GM12878 (cell line): ENCODE data around the gene XRCC2. TPM values are rescaled to one million over a fixed set of nuclear protein-coding genes. Genes with fewer than 3 reads are reported as not detected.
"Not testable (repeated sequence)": the region's sequence is repeated elsewhere in the genome, so short reads cannot be mapped to it uniquely, and the experiment has no call there.

Source experiments
- ATAC-seq: fragments of 200-7000 bp; cut with Tn5 transposase; 3 replicates; pipeline ENCODE4 v1.9.1; 2020; ENCODE audit warnings: mild to moderate bottlenecking, moderate library complexity
- BruUV-seq: library from RNA; stranded (reverse); fragments of 400-500 nt; replicated peaks from 2 replicates; lab custom pipeline; 2021; lab: Mats Ljungman, UMichigan
- CTCF ChIA-PET: fragments of 300-600 bp; sonication (Branson Sonifier 250); formaldehyde crosslinking; extraction: SDS; loops from one replicate; lab custom pipeline; 2021; ENCODE audit warnings: inconsistent platforms; lab: Yijun Ruan, JAX
- POLR2A ChIA-PET: fragments of 350-600 bp; formaldehyde crosslinking; extraction: SDS; loops from one replicate; lab custom pipeline; 2021; ENCODE audit warnings: inconsistent platforms; lab: Charles Lee
- RAD21 ChIA-PET: fragments of 300-600 bp; sonication (Branson Sonifier 250); formaldehyde crosslinking; loops from one replicate; lab custom pipeline; 2023; ENCODE audit warnings: antibody characterized with exemption; ENCODE audit not compliant: unreplicated experiment; lab: Charles Lee
- SMC1A ChIA-PET: fragments of 300-600 bp; sonication (Branson Sonifier 250); formaldehyde crosslinking; loops from one replicate; lab custom pipeline; 2023; ENCODE audit not compliant: unreplicated experiment, uncharacterized antibody; lab: Charles Lee
- DNase-seq: peaks from one replicate; pipeline ENCODE4 v3.0.0-alpha.2; 2011; ENCODE audit warnings: low read depth, low spot score
- FAIRE-seq: peaks from 3 replicates; lab custom pipeline; 2011; peaks lifted over from hg19 to GRCh38; lab: Jason Lieb, UNC
- H2AFZ ChIP-seq: 2 replicates; pipeline ENCODE4 v1.6.0; 2011; ENCODE audit warnings: low read depth, low read length, control low read depth; ENCODE audit not compliant: control insufficient read depth
- H3K27ac ChIP-seq: 2 replicates; pipeline ENCODE4 v1.5.1; 2011; ENCODE audit warnings: control low read depth; ENCODE audit not compliant: control insufficient read depth, insufficient read depth
- H3K27me3 ChIP-seq, 2 experiments: replicated peaks in 1 of 2; 2 replicates each; pipeline versions ENCODE4 v1.6.0 to v1.6.1; 2011; ENCODE audit warnings: low read length in 1 of 2; ENCODE audit not compliant: control insufficient read depth in 2 of 2, insufficient read depth in 2 of 2
- H3K36me3 ChIP-seq, 2 experiments: 2 replicates each; pipeline ENCODE4 v1.5.1; 2011; ENCODE audit warnings: low read length in 1 of 2; ENCODE audit not compliant: control insufficient read depth in 2 of 2, insufficient read depth in 2 of 2
- H3K4me1 ChIP-seq: 2 replicates; pipeline ENCODE4 v1.6.1; 2011; ENCODE audit warnings: mild to moderate bottlenecking, low read length, moderate library complexity, mixed read lengths; ENCODE audit not compliant: control insufficient read depth, insufficient read depth
- H3K4me2 ChIP-seq: 2 replicates; pipeline ENCODE4 v1.6.0; 2011; ENCODE audit warnings: control low read depth; ENCODE audit not compliant: control insufficient read depth, insufficient read depth
- H3K4me3 ChIP-seq: fragments of 200-600 bp; sonication (generic); 2 replicates; pipeline ENCODE4 v1.5.1; 2016
- H3K79me2 ChIP-seq: 2 replicates; pipeline ENCODE4 v1.6.0; 2011; ENCODE audit warnings: low read length; ENCODE audit not compliant: control insufficient read depth, insufficient read depth
- H3K9ac ChIP-seq: 2 replicates; pipeline ENCODE4 v1.8.0; 2011; ENCODE audit warnings: low read length, control low read depth, mixed read lengths; ENCODE audit not compliant: control insufficient read depth, insufficient read depth
- H3K9me3 ChIP-seq: replicated peaks from 3 replicates; pipeline ENCODE4 v1.5.1; 2011; ENCODE audit warnings: mild to moderate bottlenecking, low read length; ENCODE audit not compliant: control insufficient read depth, insufficient read depth
- H4K20me1 ChIP-seq: 2 replicates; pipeline ENCODE4 v1.6.0; 2011; ENCODE audit not compliant: control insufficient read depth, insufficient read depth
- CREM ChIP-seq: IDR thresholded peaks from 2 replicates; pipeline ENCODE4 v1.6.1; 2014; ENCODE audit warnings: antibody characterized with exemption, low read depth
- NRF1 ChIP-seq: conservative IDR thresholded peaks from 2 replicates; pipeline ENCODE4 v1.6.1; 2011; ENCODE audit warnings: mild to moderate bottlenecking, low read depth, low read length, improper control_type of control experiment
- whole genome bisulfite sequencing: methylation state at CpG from one replicate; pipeline ENCODE4 v1.1.6; 2016; ENCODE audit warnings: low lambda C conversion rate; ENCODE audit not compliant: insufficient replicate concordance, insufficient coverage; ENCODE audit errors: missing lambda C conversion rate; 5-methylcytosine and 5-hydroxymethylcytosine counted together
- in situ Hi-C: fragments of 300-500 bp; cut with MboI; formaldehyde crosslinking; loops from 9 replicates; pipeline ENCODE4 v1.14.3; 2018; ENCODE audit warnings: mixed read lengths
- intact Hi-C: fragments of 100-400 bp; cut with micrococcal nuclease; formaldehyde crosslinking; loops from one replicate; pipeline ENCODE4 v1.14.2; 2022; ENCODE audit not compliant: unreplicated experiment
- polyA plus RNA-seq, 11 experiments: library from polyadenylated mRNA; depleted of rRNA in 4 of 11; unstranded in 6 of 11; stranded (reverse) in 5 of 11; fragments of >200 nt; fragmentation: Nextera tagmentation in 4 of 11; fragmentation: Illumina TruSeq in 1 of 11; extraction: Ambion mirVana in 4 of 11; extraction: Trizol in 1 of 11; gene quantifications; 1 replicate in 1 of 11; 2 replicates in 10 of 11; pipeline versions ENCODE4 v1.2.1 to v1.2.3, GENCODE V29; 2011 to 2016; ENCODE audit warnings: inconsistent platforms in 2 of 11, missing spikeins in 2 of 11, low read depth in 1 of 11
- total RNA-seq, 4 experiments: library from RNA; depleted of rRNA in 3 of 4; stranded (reverse); fragments of >200 nt in 3 of 4; fragmentation: Illumina TruSeq in 1 of 4; extraction: Trizol in 1 of 4; gene quantifications; 2 replicates each; pipeline versions ENCODE4 v1.2.1 to v1.2.3, GENCODE V29; 2013 to 2021
- TF ChIP-seq, protein P1 (sequence below): fragments of 150-350 bp; IDR thresholded peaks from 2 replicates; pipeline ENCODE4 v1.6.1; 2014; ENCODE audit warnings: mild to moderate bottlenecking, low read depth, low read length

XRCC2 gene
- total and polyA plus RNA-seq, 10 of the 15 experiments (the other 5 are each of a cell fraction or from before 2014, with no cell fraction given): 4.8 to 21.4 (median 13.9) TPM

DNA sequence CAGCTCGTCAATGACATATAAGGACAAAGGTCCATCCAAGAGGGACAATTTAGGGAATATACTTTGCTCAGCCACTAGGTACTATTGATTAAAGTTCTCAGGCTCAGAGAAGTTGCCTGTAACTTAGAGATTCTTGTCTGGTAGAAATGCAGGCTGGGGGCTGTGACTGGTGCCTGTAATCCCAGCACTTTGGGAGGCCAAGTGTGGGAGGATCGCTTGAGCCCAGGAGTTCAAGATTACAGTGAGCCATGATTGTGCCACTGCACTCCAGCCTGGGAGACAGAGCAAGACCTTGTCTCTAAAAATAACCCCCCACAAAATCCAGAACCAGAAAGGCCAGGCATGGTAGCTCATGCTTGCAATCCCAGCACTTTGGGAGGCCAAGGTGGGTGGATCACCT is 47.4 kb upstream of the XRCC2 start (continued):
- TF ChIP-seq CREM: no peak
- no peak for TF ChIP-seq NRF1
- TF ChIP-seq, protein P1, sequence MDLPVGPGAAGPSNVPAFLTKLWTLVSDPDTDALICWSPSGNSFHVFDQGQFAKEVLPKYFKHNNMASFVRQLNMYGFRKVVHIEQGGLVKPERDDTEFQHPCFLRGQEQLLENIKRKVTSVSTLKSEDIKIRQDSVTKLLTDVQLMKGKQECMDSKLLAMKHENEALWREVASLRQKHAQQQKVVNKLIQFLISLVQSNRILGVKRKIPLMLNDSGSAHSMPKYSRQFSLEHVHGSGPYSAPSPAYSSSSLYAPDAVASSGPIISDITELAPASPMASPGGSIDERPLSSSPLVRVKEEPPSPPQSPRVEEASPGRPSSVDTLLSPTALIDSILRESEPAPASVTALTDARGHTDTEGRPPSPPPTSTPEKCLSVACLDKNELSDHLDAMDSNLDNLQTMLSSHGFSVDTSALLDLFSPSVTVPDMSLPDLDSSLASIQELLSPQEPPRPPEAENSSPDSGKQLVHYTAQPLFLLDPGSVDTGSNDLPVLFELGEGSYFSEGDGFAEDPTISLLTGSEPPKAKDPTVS: no peak

DNA sequence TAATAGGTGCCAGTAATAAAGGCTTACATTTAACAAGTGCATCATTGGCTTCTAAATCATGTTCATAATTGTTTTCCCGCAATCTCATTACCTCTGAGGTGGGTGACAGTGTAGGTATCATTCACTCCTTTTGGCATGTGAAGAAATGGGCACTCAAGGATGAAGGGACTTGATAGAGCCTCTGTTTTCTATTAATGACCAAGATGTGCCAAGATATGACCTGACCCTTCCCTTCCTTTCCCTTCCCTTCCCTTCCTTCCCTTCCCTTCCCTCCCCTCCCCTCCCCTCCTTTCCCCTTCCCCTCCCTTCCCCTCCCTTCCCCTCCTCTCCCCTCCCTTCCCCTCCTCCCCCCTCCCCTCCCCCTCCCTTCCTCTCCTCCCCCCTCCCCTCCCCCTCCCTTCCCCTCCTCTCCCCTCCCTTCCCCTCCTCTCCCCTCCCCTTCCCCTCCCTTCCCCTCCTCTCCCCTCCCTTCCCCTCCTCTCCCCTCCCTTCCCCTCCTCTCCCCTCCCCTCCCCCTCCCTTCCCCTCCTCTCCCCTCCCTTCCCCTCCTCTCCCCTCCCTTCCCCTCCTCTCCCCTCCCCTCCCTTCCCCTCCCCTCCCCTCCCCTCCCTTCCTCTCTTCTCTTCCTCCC is 36.6 kb upstream of the XRCC2 start:
- H3K27ac ChIP-seq, H3K4me2 ChIP-seq, H3K4me1 ChIP-seq, H3K9me3 ChIP-seq, CTCF ChIA-PET, H3K27me3 ChIP-seq, POLR2A ChIA-PET, in situ Hi-C loops, H3K9ac ChIP-seq, RAD21 ChIA-PET, H2AFZ ChIP-seq, H3K36me3 ChIP-seq, SMC1A ChIA-PET, BruUV-seq, ATAC-seq, intact Hi-C loops, H3K79me2 ChIP-seq, H4K20me1 ChIP-seq, H3K4me3 ChIP-seq, DNase-seq, FAIRE-seq: not testable (repeated sequence)
- 27% methylated on average over 1 of the region's 1 CpG for WGBS
